Measurements from ENCODE around the gene FAAH2.
"Not testable (repeated sequence)": the region's sequence is repeated elsewhere in the genome, so short reads cannot be mapped to it uniquely, and the experiment has no call there.

Gene FAAH2

GRCh38 chrX:57368158-57368557 lies 81.7 kb downstream of the FAAH2 start:
- DNase-seq (ENCODE audit: low spot score), result no peak
- in situ Hi-C loops (cut with MboI; ENCODE audit: low pct_unique_long_range_greater_than_20kb, low sequenced_read_pairs, unreplicated experiment), result no loop called here
- TF ChIP-seq, protein P1, sequence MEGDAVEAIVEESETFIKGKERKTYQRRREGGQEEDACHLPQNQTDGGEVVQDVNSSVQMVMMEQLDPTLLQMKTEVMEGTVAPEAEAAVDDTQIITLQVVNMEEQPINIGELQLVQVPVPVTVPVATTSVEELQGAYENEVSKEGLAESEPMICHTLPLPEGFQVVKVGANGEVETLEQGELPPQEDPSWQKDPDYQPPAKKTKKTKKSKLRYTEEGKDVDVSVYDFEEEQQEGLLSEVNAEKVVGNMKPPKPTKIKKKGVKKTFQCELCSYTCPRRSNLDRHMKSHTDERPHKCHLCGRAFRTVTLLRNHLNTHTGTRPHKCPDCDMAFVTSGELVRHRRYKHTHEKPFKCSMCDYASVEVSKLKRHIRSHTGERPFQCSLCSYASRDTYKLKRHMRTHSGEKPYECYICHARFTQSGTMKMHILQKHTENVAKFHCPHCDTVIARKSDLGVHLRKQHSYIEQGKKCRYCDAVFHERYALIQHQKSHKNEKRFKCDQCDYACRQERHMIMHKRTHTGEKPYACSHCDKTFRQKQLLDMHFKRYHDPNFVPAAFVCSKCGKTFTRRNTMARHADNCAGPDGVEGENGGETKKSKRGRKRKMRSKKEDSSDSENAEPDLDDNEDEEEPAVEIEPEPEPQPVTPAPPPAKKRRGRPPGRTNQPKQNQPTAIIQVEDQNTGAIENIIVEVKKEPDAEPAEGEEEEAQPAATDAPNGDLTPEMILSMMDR (IDR thresholded peaks at IDR 0.05; ENCODE audit: extremely low read depth, insufficient read depth, missing control alignments), result no peak

DNA sequence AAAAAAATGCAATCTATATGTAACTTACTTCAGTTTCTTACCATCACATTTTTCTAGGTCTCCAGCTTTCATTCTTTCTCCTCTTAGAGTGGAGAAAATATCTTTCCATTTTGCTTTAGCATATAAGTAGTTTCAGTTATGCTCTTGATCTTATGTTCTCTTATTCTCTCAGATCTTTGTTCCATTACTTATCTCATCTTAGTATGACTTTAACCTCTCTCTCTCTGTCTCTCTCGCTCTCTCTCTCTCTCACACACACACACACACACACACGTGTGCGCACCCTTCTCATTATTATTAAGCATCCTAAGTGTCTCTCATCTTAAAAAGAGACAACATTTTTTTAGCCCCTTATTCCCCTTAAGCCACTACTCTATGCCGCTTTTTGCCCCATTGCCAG lies 92.8 kb downstream of the FAAH2 start:
- DNase-seq (ENCODE audit: low spot score), result no peak
- in situ Hi-C loops (cut with MboI; ENCODE audit: low pct_unique_long_range_greater_than_20kb, low sequenced_read_pairs, unreplicated experiment), result no loop called here
- TF ChIP-seq, protein P1 (IDR thresholded peaks at IDR 0.05; ENCODE audit: extremely low read depth, insufficient read depth, missing control alignments), result no peak

DNA sequence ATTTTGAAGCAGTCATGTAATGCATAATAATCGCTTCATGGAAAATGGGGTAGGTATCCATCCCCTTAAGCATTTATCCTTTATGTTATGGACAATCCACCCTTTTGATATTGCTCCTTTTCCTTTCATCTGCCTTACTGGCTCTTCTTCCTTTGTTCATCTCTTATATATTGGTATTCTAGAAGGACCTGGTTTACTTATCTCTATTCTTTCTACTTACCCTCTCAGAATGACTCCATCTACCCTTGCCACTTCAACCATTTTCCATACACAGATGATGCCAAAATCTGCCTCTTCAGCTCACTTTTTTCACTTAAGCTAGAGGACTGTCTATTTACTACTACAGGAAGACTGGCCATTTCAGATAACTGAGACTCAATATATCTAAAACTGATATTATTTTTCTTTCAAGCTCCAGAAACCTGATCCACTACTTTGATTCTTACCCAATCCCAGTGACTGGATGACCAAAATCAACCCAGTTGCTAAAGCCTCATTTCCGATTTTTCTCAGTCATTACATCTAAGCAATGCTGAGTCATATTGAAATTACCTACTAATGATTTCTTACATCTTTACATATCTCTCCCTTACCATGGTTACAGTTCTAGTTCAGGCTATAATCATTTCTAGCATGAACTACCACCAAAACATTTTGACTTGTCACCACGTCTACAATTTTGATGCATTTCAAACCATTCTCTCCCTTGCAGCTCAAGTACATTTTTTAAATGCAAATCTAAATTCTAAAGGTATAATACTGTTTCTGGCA lies 93.7 kb downstream of the FAAH2 start:
- TF ChIP-seq, protein P1 (IDR thresholded peaks at IDR 0.05; ENCODE audit: extremely low read depth, insufficient read depth, missing control alignments), result no peak
- in situ Hi-C loops (cut with MboI; ENCODE audit: low pct_unique_long_range_greater_than_20kb, low sequenced_read_pairs, unreplicated experiment), result no loop called here
- DNase-seq (ENCODE audit: low spot score), result no peak

GRCh38 chrX:57394162-57394561 lies 107.7 kb downstream of the FAAH2 start:
- DNase-seq (ENCODE audit: low spot score); in situ Hi-C loops (cut with MboI; ENCODE audit: low pct_unique_long_range_greater_than_20kb, low sequenced_read_pairs, unreplicated experiment): not testable (repeated sequence)

DNA sequence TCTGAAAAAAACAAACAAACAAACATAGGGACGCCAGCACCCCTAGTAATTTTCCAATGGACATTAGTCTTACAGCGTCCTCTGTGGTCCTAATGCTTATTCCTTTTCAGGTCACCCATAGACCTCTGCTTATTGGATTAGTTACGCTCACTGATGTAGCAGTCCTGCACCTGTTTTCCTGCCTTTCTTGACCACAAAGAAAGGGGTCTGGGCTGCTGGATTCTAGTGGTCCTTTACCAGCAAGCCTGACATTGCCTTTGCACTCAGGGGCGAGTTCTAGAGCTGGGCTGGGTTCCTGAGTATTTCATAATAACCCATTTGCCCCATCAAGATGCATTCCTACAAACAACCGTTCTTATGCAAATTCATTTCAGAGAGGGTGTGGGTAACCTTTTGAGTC lies 116.7 kb downstream of the FAAH2 start:
- in situ Hi-C loops (cut with MboI; ENCODE audit: low pct_unique_long_range_greater_than_20kb, low sequenced_read_pairs, unreplicated experiment); DNase-seq (ENCODE audit: low spot score): not testable (repeated sequence)

DNA sequence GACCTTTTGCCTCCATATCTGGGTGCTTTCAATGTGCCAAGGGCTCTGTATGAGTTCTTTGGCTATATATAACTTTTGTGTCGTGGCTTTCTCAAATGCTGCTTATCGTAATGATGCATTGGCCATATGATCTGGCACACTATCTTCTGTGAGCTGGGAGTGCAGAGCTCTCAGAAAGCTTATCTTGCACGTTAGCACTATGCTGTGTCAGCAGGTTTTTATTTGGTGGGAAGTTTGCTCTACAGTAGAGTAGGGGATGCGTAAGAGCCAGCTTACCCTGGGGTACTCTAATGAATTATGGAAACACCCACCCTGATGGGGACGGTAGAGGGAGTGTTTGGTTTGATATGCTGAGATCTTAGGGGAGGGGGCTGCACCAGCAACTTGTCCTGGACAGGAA lies 119.6 kb downstream of the FAAH2 start:
- no peak for DNase-seq (ENCODE audit: low spot score)
- TF ChIP-seq, protein P1 (IDR thresholded peaks at IDR 0.05; ENCODE audit: extremely low read depth, insufficient read depth, missing control alignments), result no peak
- in situ Hi-C loops (cut with MboI; ENCODE audit: low pct_unique_long_range_greater_than_20kb, low sequenced_read_pairs, unreplicated experiment), result no loop called here

DNA sequence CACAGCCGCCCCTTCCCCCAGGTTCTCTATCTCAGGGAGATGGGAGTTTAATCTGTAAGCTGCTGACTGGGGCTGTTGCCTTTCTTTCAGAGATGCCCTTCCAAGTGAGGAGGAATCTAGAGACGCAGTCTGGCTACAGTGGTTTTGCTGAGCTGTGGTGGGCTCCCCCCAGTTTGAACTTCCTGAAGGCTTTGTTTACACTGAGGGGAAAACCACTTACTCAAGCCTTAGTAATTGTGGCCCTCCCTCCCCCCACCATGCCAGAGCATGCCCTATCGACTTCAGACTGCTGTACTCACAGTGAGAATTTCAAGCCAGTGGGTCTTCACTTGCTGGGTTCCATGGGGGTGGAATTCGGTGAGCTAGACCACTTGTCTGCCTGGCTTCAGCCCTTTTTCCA lies 131.3 kb downstream of the FAAH2 start:
- TF ChIP-seq, protein P1 (IDR thresholded peaks at IDR 0.05; ENCODE audit: extremely low read depth, insufficient read depth, missing control alignments), result no peak
- in situ Hi-C loops (cut with MboI; ENCODE audit: low pct_unique_long_range_greater_than_20kb, low sequenced_read_pairs, unreplicated experiment), result no loop called here
- no peak for DNase-seq (ENCODE audit: low spot score)

- in situ Hi-C loops (cut with MboI; ENCODE audit: low pct_unique_long_range_greater_than_20kb, low sequenced_read_pairs, unreplicated experiment), result no loop called here
- TF ChIP-seq, protein P1 (IDR thresholded peaks at IDR 0.05; ENCODE audit: extremely low read depth, insufficient read depth, missing control alignments), result no peak
- no peak for DNase-seq (ENCODE audit: low spot score)
Measured at GRCh38 chrX:57422289-57422688, 135.8 kb downstream of the FAAH2 start.

All from GM13977 (cell line).